ENCODE data around the gene SLC25A27.

DNA sequence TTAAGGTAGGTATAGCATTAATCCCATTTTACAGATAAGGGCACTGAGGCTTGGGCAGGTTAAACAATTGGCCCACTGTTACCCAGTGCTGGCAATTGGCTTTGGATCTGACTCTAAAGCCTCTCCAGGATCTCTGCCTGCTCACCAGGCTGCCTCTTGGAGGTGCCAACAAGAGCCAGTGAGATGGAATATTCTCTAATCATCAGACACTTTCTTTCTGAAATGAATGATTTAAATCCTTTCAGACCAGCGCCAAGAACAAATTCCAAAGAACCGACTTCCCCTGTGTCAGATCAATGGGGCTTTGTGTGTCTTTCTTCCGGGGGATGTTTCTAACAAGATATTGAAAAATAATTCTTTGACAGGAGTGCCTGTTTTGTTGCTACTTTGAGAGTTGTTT, 23.8 kb upstream of the SLC25A27 start:
- TF ChIP-seq RCOR1 (IDR thresholded peaks at IDR 0.05; ENCODE audit: insufficient replicate concordance, low read length) (no peak), BHLHE40 (IDR thresholded peaks at IDR 0.05; ENCODE audit: low read depth, low read length) (no peak), CEBPB (IDR thresholded peaks at IDR 0.05; ENCODE audit: low read depth, low read length) (no peak), POLR2A (IDR thresholded peaks at IDR 0.05; ENCODE audit: low read depth, low read length) (no peak), RAD21 (IDR thresholded peaks at IDR 0.05; ENCODE audit: low read length) (no peak), RFX5 (IDR thresholded peaks at IDR 0.05; ENCODE audit: low read depth, low read length) (no peak), SMC3 (IDR thresholded peaks at IDR 0.05; ENCODE audit: low read depth, low read length) (no peak), MAFK (IDR thresholded peaks at IDR 0.05; ENCODE audit: low read depth, low read length) (no peak)
- TF ChIP-seq, protein P1, sequence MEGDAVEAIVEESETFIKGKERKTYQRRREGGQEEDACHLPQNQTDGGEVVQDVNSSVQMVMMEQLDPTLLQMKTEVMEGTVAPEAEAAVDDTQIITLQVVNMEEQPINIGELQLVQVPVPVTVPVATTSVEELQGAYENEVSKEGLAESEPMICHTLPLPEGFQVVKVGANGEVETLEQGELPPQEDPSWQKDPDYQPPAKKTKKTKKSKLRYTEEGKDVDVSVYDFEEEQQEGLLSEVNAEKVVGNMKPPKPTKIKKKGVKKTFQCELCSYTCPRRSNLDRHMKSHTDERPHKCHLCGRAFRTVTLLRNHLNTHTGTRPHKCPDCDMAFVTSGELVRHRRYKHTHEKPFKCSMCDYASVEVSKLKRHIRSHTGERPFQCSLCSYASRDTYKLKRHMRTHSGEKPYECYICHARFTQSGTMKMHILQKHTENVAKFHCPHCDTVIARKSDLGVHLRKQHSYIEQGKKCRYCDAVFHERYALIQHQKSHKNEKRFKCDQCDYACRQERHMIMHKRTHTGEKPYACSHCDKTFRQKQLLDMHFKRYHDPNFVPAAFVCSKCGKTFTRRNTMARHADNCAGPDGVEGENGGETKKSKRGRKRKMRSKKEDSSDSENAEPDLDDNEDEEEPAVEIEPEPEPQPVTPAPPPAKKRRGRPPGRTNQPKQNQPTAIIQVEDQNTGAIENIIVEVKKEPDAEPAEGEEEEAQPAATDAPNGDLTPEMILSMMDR (conservative IDR thresholded peaks at IDR 0.05; ENCODE audit: low read depth, low read length), result no peak
- TF ChIP-seq, protein P2, sequence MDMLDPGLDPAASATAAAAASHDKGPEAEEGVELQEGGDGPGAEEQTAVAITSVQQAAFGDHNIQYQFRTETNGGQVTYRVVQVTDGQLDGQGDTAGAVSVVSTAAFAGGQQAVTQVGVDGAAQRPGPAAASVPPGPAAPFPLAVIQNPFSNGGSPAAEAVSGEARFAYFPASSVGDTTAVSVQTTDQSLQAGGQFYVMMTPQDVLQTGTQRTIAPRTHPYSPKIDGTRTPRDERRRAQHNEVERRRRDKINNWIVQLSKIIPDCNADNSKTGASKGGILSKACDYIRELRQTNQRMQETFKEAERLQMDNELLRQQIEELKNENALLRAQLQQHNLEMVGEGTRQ (IDR thresholded peaks at IDR 0.05; ENCODE audit: low read depth, low read length), result no peak
- TF ChIP-seq, protein P3, sequence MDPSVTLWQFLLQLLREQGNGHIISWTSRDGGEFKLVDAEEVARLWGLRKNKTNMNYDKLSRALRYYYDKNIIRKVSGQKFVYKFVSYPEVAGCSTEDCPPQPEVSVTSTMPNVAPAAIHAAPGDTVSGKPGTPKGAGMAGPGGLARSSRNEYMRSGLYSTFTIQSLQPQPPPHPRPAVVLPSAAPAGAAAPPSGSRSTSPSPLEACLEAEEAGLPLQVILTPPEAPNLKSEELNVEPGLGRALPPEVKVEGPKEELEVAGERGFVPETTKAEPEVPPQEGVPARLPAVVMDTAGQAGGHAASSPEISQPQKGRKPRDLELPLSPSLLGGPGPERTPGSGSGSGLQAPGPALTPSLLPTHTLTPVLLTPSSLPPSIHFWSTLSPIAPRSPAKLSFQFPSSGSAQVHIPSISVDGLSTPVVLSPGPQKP (IDR thresholded peaks at IDR 0.05; ENCODE audit: borderline replicate concordance, low read depth, low read length), result no peak

Data from IMR-90 (cell line).